ENCODE data around the gene RNF10. TPM values are rescaled to one million over a fixed set of nuclear protein-coding genes. Genes with fewer than 3 reads are reported as not detected.
A peak's percentile ranks its signal among the peaks of the same experiment; 100 is the strongest.

RNF10 gene
- total RNA-seq, 1 experiment from 2014 or later, result 153 TPM

DNA sequence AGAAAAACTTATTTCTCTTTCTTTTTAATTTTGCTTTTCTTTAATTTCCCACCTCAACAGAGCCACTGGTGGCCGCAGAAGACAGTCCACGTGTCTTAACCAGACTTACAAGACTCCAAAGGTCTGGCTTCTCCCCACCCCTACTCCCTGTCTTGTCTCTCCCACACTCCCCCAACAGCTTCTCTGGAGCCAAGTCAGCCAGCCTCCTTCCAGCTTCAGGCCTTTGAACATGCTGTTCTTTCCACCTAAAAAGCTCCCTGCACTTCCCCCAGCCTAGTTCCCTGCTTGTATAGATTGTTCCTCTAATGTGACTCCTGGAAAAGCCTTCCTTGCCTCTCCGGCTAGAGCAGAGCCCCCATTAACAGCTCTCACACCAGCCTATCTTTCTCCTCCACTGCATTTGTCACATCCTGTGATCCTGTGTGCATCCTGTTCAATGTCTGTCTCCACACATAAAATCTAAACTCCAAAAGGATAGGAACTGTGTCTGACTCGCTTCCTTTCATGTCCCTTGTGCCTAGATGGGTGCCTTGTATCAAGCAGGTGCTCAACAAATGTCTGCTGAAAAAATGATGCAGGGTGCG is 46.0 kb upstream of the RNF10 start:
- Histone ChIP-seq H2BK15ac (ENCODE audit: low read depth, low read length) (no peak overlapping the region), H3K79me1 (ENCODE audit: insufficient read depth, low read depth, low read length, poor library complexity, severe bottlenecking) (no peaks in the 10 kb centered on the region), H3K18ac (ENCODE audit: insufficient read length, low read depth, low read length) (no peak overlapping the region), H2BK20ac (ENCODE audit: low read depth, low read length, poor library complexity, severe bottlenecking) (no peak overlapping the region), H3K27ac (ENCODE audit: insufficient read length, low read depth, low read length) (no peak overlapping the region), H2AK5ac (ENCODE audit: insufficient read length, low read length) (no peak overlapping the region), H3T11ph (ENCODE audit: low read length) (no peak overlapping the region), H3K14ac (ENCODE audit: insufficient read depth, low read length) (no peak overlapping the region), H4K8ac (replicated peaks; ENCODE audit: insufficient read length, low read depth, low read length) (no peak overlapping the region), H3K4me1 (ENCODE audit: insufficient read depth, low read length) (no peaks in the 10 kb centered on the region), H3K27me3 (ENCODE audit: insufficient read depth, low read length) (no peaks in the 10 kb centered on the region), H2BK12ac (ENCODE audit: insufficient read length, low read depth, low read length) (no peak overlapping the region), H3K4ac (ENCODE audit: low read depth, low read length) (no peak overlapping the region), H2BK5ac (ENCODE audit: insufficient read length, low read length) (no peak overlapping the region), H4K5ac (ENCODE audit: insufficient read length, low read depth, low read length) (no peak overlapping the region), H4K20me1 (ENCODE audit: control insufficient read depth, insufficient read depth, insufficient read length) (no peaks in the 10 kb centered on the region), H4K91ac (ENCODE audit: insufficient read length, low read depth, low read length) (no peak overlapping the region), H3K56ac (ENCODE audit: insufficient read length, low read depth, low read length) (no peak overlapping the region), H3K23ac (ENCODE audit: insufficient read length, low read depth, low read length) (no peak overlapping the region), H3K4me2 (ENCODE audit: insufficient read depth, insufficient read length, low read length) (no peak overlapping the region), H3K9ac (ENCODE audit: extremely low read depth, insufficient read length, low read length) (no peak overlapping the region), H3K23me2 (ENCODE audit: insufficient read length, low read depth, low read length, poor library complexity, severe bottlenecking) (no peaks in the 10 kb centered on the region), H3K79me2 (ENCODE audit: insufficient read depth, low read length) (no peaks in the 10 kb centered on the region), H2BK120ac (ENCODE audit: low read depth, low read length, poor library complexity, severe bottlenecking) (no peak overlapping the region), H3K9me3 (ENCODE audit: control insufficient read depth, low read depth, low read length) (no peaks in the 10 kb centered on the region), H2AFZ (ENCODE audit: low read length) (no peak overlapping the region)
- Mint-ChIP-seq H3K27me3 (ENCODE audit: low read depth) (no peaks in the 10 kb centered on the region), H3K27ac (peak overlapping the region in 2 of 3 experiments; percentile 14 to 46; a peak in 4 of 7 replicates), H3K9me3 (no peaks in the 10 kb centered on the region), H3K36me3 (ENCODE audit: insufficient read depth in 1 of 3, low read depth in 3 of 3) (peaks cover 0 to 11% (median 6%) of the 10 kb centered on the region in 3 experiments; a peak in 6 of 7 replicates), H3K4me1 (no peaks in the 10 kb centered on the region), H3K4me3 (no peak overlapping the region)
- WGBS (ENCODE audit: extremely low coverage, insufficient read length, low lambda C conversion rate), result no CpG with 5 or more reads among the region's 5 CpGs
- no peak for DNase-seq
- TF ChIP-seq, protein P1, sequence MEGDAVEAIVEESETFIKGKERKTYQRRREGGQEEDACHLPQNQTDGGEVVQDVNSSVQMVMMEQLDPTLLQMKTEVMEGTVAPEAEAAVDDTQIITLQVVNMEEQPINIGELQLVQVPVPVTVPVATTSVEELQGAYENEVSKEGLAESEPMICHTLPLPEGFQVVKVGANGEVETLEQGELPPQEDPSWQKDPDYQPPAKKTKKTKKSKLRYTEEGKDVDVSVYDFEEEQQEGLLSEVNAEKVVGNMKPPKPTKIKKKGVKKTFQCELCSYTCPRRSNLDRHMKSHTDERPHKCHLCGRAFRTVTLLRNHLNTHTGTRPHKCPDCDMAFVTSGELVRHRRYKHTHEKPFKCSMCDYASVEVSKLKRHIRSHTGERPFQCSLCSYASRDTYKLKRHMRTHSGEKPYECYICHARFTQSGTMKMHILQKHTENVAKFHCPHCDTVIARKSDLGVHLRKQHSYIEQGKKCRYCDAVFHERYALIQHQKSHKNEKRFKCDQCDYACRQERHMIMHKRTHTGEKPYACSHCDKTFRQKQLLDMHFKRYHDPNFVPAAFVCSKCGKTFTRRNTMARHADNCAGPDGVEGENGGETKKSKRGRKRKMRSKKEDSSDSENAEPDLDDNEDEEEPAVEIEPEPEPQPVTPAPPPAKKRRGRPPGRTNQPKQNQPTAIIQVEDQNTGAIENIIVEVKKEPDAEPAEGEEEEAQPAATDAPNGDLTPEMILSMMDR (conservative IDR thresholded peaks at IDR 0.05), result no peak

Measured in H9 (cell line).